Measurements from ENCODE around the gene TOGARAM1. TPM values are rescaled to one million over a fixed set of nuclear protein-coding genes. Genes with fewer than 3 reads are reported as not detected.
A peak's percentile ranks its signal among the peaks of the same experiment; 100 is the strongest.

TOGARAM1 gene
- total RNA-seq = 85.1 TPM

GRCh38 chr14:44961554-44962333 lies at the start of gene TOGARAM1, which contains the start of gene KLHL28:
TSS of gene TOGARAM1 (plus strand) at chr14:44962190. CDS start at chr14:44962422, 232 bp downstream.
TSS of gene KLHL28 (minus strand) at chr14:44961947. CDS start at chr14:44945928, 16,019 bp downstream.

GRCh38 chr14:45083976-45084722 lies 122.2 kb downstream of the TOGARAM1 start, which contains the start of gene PRPF39:
TSS of gene PRPF39 (plus strand) at chr14:45084116. CDS start at chr14:45095240, 11,124 bp downstream.

Small RNAs within 50 kb of the gene (small RNA-seq; reads per million reads assigned to genes)
- gene RF00151 (ENCODE audit: low replicate concordance) = 0.49 reads per million, percentile 43 among the genes with 10 or more reads in this experiment
- 3,225 reads per million, percentile 99 among the genes with 10 or more reads in this experiment for gene SNORD127 (ENCODE audit: low replicate concordance)

Other genes starting within 250 kb of the TOGARAM1 start
- gene KLHL28, start 243 bp upstream of the TOGARAM1 start, total RNA-seq = 40.7 TPM
- 87.0 TPM for gene PRPF39, start 121.9 kb downstream of the TOGARAM1 start, total RNA-seq
- gene FKBP3, start 172.3 kb downstream of the TOGARAM1 start, total RNA-seq = 81.4 TPM
- 20.0 TPM for gene FANCM, start 173.7 kb downstream of the TOGARAM1 start, total RNA-seq